ENCODE data around the gene C4orf50.

GRCh38 chr4:6065934-6066590, 47.8 kb upstream of the C4orf50 start:
- no peak for TF ChIP-seq CTCF (IDR thresholded peaks at IDR 0.05)
- TF ChIP-seq POLR2A (IDR thresholded peaks at IDR 0.05): no peak
